Fibroblast of upper back skin (primary cell): ENCODE data around the gene PLA2G12B.
"Not testable (repeated sequence)": the region's sequence is repeated elsewhere in the genome, so short reads cannot be mapped to it uniquely, and the experiment has no call there.

Experiments
- DNase-seq: peaks from one replicate; pipeline ENCODE4 v3.0.0-alpha.2; 2013

The PLA2G12B gene

GRCh38 chr10:72954596-72955554, at the start of gene PLA2G12B:
Gene PLA2G12B (minus strand): TSS chr10:72954806. CDS start chr10:72954685, 121 bp downstream.
- no peak for DNase-seq

GRCh38 chr10:73003822-73004221, 49.2 kb upstream of the PLA2G12B start:
- DNase-seq = no peak

GRCh38 chr10:73000973-73001372, 46.4 kb upstream of the PLA2G12B start:
- DNase-seq = no peak

GRCh38 chr10:72997099-72997498, 42.5 kb upstream of the PLA2G12B start:
- DNase-seq = no peak

- not testable (repeated sequence) for DNase-seq
Observed at GRCh38 chr10:72995459-72995858, 40.9 kb upstream of the PLA2G12B start.

GRCh38 chr10:72989771-72990170, 35.2 kb upstream of the PLA2G12B start:
- not testable (repeated sequence) for DNase-seq

- DNase-seq = not testable (repeated sequence)
Observed at GRCh38 chr10:72984618-72985017, 30.0 kb upstream of the PLA2G12B start.

GRCh38 chr10:72981882-72982529, 27.4 kb upstream of the PLA2G12B start:
- DNase-seq = peak; percentile 5

GRCh38 chr10:72981028-72981881, 26.6 kb upstream of the PLA2G12B start:
- DNase-seq = no peak

GRCh38 chr10:72980348-72980747, 25.7 kb upstream of the PLA2G12B start:
- no peak for DNase-seq

GRCh38 chr10:72979709-72980108, 25.1 kb upstream of the PLA2G12B start:
- DNase-seq = no peak

- DNase-seq = no peak
Observed at GRCh38 chr10:72976886-72977285, 22.3 kb upstream of the PLA2G12B start.

- no peak for DNase-seq
Observed at GRCh38 chr10:72956001-72956400, 1.4 kb upstream of the PLA2G12B start.

- no peak for DNase-seq
Observed at GRCh38 chr10:72954230-72954595, 393 bp downstream of the PLA2G12B start.

- no peak for DNase-seq
Observed at GRCh38 chr10:72953687-72954086, 919 bp downstream of the PLA2G12B start.

GRCh38 chr10:72952642-72953158, 1.9 kb downstream of the PLA2G12B start:
- DNase-seq = no peak

GRCh38 chr10:72952189-72952588, 2.4 kb downstream of the PLA2G12B start:
- no peak for DNase-seq

GRCh38 chr10:72951760-72952159, 2.8 kb downstream of the PLA2G12B start:
- DNase-seq = no peak

- DNase-seq = no peak
Observed at GRCh38 chr10:72948762-72949161, 5.8 kb downstream of the PLA2G12B start.

- no peak for DNase-seq
Observed at GRCh38 chr10:72946963-72947362, 7.6 kb downstream of the PLA2G12B start.

- no peak for DNase-seq
Observed at GRCh38 chr10:72943498-72944234, 10.9 kb downstream of the PLA2G12B start.

- peak; percentile 49 for DNase-seq
Observed at GRCh38 chr10:72935361-72935760, 19.2 kb downstream of the PLA2G12B start.
